Coronary artery (tissue), 2 donors: ENCODE measurements around the gene PTPRE.

Source experiments
- DNase-seq: peaks from one replicate; pipeline ENCODE4 v3.0.0-alpha.2; 2017; ENCODE audit warnings: low spot score
- H3K27ac ChIP-seq, 2 donors: fragments of 200-600 bp; sonication (generic); one replicate each; pipeline ENCODE4 v1.5.1; 2016 to 2019
- H3K4me3 ChIP-seq: fragments of 200-600 bp; sonication (generic); 2 replicates; pipeline ENCODE4 v1.5.1; 2016; ENCODE audit warnings: mild to moderate bottlenecking, moderate library complexity
- TF ChIP-seq, protein P1 (sequence below): fragments of 200-600 bp; sonication (generic); IDR thresholded peaks from one replicate; pipeline ENCODE4 v1.5.1; 2019; ENCODE audit warnings: antibody characterized with exemption

Gene PTPRE

DNA sequence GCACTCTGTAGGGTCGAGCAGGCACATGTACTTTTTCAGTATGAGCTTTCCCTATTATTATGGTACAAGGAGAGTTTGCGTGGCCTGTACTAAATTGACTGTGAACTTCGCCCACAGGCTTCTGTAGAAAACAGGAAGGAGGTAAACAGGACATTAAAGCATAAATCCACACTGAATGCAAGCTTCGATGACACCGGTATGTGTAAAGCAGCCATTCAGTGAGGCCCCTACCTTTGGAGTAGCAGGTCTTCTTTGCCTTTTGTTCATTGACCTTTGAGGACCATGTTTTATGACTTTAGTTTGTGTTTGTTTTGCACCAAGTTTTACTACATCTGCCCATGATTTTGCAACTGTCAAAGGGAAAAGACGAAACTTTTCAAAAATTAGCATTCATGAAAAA lies 204.8 kb downstream of the PTPRE start:
- TF ChIP-seq, protein P1, sequence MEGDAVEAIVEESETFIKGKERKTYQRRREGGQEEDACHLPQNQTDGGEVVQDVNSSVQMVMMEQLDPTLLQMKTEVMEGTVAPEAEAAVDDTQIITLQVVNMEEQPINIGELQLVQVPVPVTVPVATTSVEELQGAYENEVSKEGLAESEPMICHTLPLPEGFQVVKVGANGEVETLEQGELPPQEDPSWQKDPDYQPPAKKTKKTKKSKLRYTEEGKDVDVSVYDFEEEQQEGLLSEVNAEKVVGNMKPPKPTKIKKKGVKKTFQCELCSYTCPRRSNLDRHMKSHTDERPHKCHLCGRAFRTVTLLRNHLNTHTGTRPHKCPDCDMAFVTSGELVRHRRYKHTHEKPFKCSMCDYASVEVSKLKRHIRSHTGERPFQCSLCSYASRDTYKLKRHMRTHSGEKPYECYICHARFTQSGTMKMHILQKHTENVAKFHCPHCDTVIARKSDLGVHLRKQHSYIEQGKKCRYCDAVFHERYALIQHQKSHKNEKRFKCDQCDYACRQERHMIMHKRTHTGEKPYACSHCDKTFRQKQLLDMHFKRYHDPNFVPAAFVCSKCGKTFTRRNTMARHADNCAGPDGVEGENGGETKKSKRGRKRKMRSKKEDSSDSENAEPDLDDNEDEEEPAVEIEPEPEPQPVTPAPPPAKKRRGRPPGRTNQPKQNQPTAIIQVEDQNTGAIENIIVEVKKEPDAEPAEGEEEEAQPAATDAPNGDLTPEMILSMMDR = no peak
- DNase-seq = no peak
- Histone ChIP-seq H3K4me3 (no peak overlapping the region), H3K27ac (no peak overlapping the region)

DNA sequence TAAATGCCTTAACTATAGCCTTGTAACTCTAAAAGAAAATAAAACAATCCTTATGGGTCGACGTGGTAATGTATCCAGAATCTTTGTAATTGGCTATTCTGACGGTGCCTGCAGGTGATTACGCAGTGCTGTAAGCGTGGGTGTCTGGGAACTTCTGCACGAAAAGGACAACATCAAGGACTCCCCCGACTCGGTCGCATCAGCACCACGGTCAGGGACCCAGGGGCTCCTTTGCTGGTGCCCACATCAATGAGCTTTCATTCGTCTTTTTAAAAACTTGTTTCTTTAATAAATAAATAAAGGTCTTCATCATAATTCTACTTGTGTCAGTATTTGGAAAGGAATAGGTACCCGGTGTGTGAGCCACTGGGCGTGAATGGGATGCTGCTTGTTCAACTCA lies 206.1 kb downstream of the PTPRE start:
- TF ChIP-seq, protein P1 = no peak
- Histone ChIP-seq H3K4me3 (no peak overlapping the region), H3K27ac (no peak overlapping the region)

DNA sequence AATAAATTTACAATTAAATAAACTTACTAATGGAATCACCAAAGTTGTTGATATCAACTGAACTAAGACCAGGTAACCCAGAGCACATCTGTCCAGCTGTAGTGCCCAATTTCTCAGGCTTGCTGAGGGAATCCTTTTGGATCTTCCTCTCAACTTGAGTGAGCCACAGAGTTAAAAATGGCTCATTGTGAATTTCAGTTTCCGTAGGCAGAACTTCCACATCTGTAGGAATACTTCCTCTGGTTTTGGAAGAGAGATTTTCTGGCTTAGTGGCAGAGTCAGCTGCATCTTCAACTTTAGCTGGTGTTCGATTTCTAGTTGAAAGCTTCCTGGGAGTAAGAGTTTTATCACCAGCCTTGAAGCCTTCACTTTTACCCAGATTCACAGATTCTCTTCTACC lies 208.0 kb downstream of the PTPRE start:
- no peak overlapping the region for H3K27ac ChIP-seq

More for the DNA sequence above, 206.1 kb downstream of the PTPRE start:
- no peak for DNase-seq

DNA sequence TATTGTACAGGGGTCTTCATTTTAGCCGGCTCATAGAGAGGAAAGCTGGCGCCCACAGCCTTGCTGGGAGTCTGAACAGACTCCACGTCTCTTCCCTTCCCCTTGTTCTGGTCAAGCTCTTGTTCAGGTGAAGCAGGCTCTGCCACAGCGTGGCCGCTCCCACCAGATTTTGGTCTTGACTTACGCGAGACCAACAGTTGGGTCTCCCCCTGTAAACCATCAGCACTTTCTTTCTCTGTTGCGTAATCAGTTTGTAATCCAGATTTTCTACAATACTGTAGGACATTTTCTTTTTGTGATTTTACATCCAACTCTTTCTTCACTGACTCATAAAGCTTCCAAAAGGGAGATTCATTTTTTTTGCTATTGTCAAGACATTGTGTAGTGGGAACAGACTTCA lies 208.5 kb downstream of the PTPRE start:
- Histone ChIP-seq H3K27ac (no peak overlapping the region), H3K4me3 (no peak overlapping the region)
- DNase-seq = no peak
- TF ChIP-seq, protein P1 = no peak

More for the DNA sequence above, 208.0 kb downstream of the PTPRE start:
- no peak for DNase-seq
- H3K4me3 ChIP-seq = no peak overlapping the region
- TF ChIP-seq, protein P1 = no peak

DNA sequence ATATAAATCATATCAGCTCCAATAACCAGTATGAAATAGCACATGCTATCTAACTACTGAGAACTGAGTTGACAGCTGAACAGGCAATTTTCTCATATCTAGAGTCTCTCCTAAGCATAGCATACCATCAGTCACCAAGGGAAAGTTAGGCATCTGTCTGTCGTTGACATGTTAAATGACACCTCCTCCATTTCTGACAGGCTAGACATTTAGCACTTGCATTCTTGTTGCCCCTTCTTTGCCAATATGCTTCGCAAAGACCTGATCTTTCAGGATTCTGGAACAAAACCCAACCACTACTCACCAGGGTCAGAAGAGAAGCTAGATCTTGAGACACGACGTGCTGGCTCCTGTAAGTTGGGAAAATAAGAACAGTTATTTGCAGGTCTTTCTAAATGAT lies 209.3 kb downstream of the PTPRE start:
- Histone ChIP-seq H3K4me3 (no peak overlapping the region), H3K27ac (no peak overlapping the region)
- no peak for DNase-seq
- TF ChIP-seq, protein P1 = no peak

DNA sequence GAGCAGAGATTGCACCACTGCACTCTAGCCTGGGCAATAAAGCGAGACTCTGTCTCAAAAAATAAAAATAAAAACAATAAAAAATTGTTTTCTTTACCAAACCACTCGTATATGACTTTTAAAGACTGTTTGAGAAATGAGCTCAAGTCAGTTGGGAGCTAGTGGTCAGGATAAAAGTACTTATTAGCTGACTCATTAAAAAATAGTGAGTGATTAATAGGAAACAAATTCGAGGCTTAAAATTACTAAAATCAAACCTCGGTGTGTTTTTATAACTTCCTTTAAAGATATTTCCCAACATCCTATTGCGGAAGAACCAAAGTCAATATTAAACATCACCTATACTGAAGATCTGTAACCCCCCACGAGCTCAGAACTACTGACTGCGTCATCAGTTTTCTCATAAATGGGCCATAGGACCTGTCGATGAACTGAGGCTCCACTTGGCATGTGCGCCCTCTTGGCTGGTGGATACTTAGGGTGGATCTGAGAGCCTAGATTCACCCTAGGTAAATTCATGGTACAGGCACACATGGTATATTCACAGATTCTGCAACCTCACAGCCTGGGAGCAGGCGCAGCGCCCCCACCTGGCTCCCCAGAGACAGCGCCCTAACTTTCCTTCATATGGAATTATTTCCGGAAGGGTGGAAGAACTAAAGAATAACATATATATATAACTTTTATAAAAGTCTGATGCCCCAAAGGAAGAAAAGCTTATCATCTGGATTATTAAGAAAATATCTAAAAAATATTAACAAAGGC lies 210.1 kb downstream of the PTPRE start:
- TF ChIP-seq, protein P1 = no peak
- no peak overlapping the region for H3K4me3 ChIP-seq
- no peak overlapping the region for H3K27ac ChIP-seq
- no peak for DNase-seq

DNA sequence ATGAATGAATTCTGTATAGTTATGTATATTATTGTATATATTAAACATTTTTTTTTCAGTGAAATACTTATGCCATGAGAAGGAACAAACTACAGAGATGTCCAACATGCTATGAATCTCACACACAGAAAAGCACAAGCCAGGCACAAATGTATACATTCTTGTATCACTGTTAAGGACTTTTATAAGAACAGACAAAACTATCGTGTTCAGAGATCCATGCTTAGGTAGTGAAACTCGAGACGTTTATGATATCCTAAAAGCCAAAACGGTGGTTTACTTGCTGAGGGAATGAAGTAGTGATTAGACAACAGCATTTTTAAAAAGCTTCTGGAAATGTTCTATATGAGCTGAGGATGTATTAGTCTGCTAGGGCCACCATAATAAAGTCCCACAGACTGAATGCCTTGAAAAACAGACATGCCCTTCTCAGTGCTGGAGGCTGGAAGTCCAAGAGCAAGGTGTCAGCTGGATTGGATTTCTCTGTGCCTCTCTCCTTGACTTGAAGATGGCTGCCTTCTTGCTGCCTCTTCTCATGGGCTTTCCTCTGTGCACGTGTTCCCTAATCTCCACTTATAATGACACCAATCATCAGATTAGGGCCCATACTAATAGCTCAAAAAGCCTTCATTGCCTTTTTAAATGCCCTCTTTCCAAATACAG lies 215.0 kb downstream of the PTPRE start:
- DNase-seq = no peak

More for the DNA sequence above, 215.0 kb downstream of the PTPRE start:
- TF ChIP-seq, protein P1 = no peak
- Histone ChIP-seq H3K4me3 (no peak overlapping the region), H3K27ac (no peak overlapping the region)
